Vagina (tissue), 2 donors: ENCODE measurements around the gene ARL9.

Experiments used
- CTCF ChIP-seq, 3 experiments: fragments of 450-650 bp in 2 of 3; fragments of 200-600 bp in 1 of 3; sonication (generic) in 1 of 3; IDR thresholded peaks; one replicate each; pipeline ENCODE4 v1.5.1; 2017 to 2019; ENCODE audit warnings: antibody characterized with exemption in 3 of 3, mild to moderate bottlenecking in 2 of 3, moderate library complexity in 2 of 3
- POLR2A ChIP-seq, 2 donors: fragments of 450-650 bp; IDR thresholded peaks; one replicate each; pipeline ENCODE4 v1.6.1; 2017; ENCODE audit warnings: antibody characterized with exemption in 2 of 2, mild to moderate bottlenecking in 2 of 2, moderate library complexity in 2 of 2
- POLR2AphosphoS5 ChIP-seq, 2 donors: sonication (generic); formaldehyde crosslinking; IDR thresholded peaks; one replicate each; pipeline ENCODE4 v1.9.0; 2017; ENCODE audit warnings: antibody characterized with exemption in 2 of 2, mild to moderate bottlenecking in 2 of 2, low read depth in 1 of 2; ENCODE audit not compliant: insufficient read depth in 1 of 2

GRCh38 chr4:56462157-56462556, 43.4 kb upstream of the ARL9 start:
- TF ChIP-seq CTCF (IDR thresholded peaks at IDR 0.05) (no peak), POLR2A (IDR thresholded peaks at IDR 0.05) (no peak), POLR2AphosphoS5 (IDR thresholded peaks at IDR 0.05; ENCODE audit: insufficient read depth in 1 of 2, low read depth in 1 of 2) (no peak)
